DND-41 (cell line): ENCODE measurements around the gene SOX13.

Source experiments
- ATAC-seq: fragments of 200-7000 bp; cut with Tn5 transposase; 3 replicates; pipeline ENCODE4 v1.9.1; 2021; ENCODE audit warnings: low read depth; ENCODE audit not compliant: insufficient read depth
- DNase-seq: peaks from one replicate; pipeline ENCODE4 v3.0.0-alpha.2; 2020
- H2AFZ ChIP-seq: 2 replicates; pipeline ENCODE4 v1.6.0; 2012; ENCODE audit warnings: low read depth, low read length
- H3K27ac ChIP-seq: 2 replicates; pipeline ENCODE4 v1.5.1; 2012; ENCODE audit warnings: low read length, inconsistent platforms
- H3K27me3 ChIP-seq: fragments of 200-600 bp; sonication (generic); 2 replicates; pipeline ENCODE4 v1.6.0; 2012; ENCODE audit warnings: low read length, mild to moderate bottlenecking, inconsistent platforms; ENCODE audit not compliant: insufficient read depth, poor library complexity
- H3K36me3 ChIP-seq: 2 replicates; pipeline ENCODE4 v1.5.1; 2012; ENCODE audit warnings: low read length, inconsistent platforms; ENCODE audit not compliant: insufficient read depth
- H3K4me1 ChIP-seq: 2 replicates; pipeline ENCODE4 v1.5.1; 2012; ENCODE audit warnings: mild to moderate bottlenecking, low read length; ENCODE audit not compliant: insufficient read depth
- H3K4me2 ChIP-seq: 2 replicates; pipeline ENCODE4 v1.6.0; 2012; ENCODE audit warnings: mild to moderate bottlenecking, moderate library complexity, low read length, inconsistent platforms; ENCODE audit not compliant: insufficient read depth
- H3K4me3 ChIP-seq, 2 experiments: fragments of 200-600 bp in 1 of 2; shearing (Covaris generic) in 1 of 2; 2 replicates each; pipeline ENCODE4 v1.5.1; 2012 to 2016; ENCODE audit warnings: inconsistent platforms in 2 of 2, low read length in 2 of 2, mild to moderate bottlenecking in 2 of 2, low read depth in 1 of 2, moderate library complexity in 1 of 2
- H3K79me2 ChIP-seq: 2 replicates; pipeline ENCODE4 v1.6.0; 2012; ENCODE audit warnings: low read length, inconsistent platforms; ENCODE audit not compliant: insufficient read depth
- H3K9ac ChIP-seq: 2 replicates; pipeline ENCODE4 v1.6.0; 2012; ENCODE audit warnings: low read depth, mild to moderate bottlenecking, inconsistent platforms, low read length, moderate library complexity
- H3K9me3 ChIP-seq: 2 replicates; pipeline ENCODE4 v1.5.1; 2012; ENCODE audit warnings: low read length, moderate library complexity, mild to moderate bottlenecking, inconsistent platforms; ENCODE audit not compliant: insufficient read depth, severe bottlenecking
- H4K20me1 ChIP-seq: 2 replicates; pipeline ENCODE4 v1.6.0; 2012; ENCODE audit warnings: low read length; ENCODE audit not compliant: insufficient read depth
- CTCF ChIP-seq: IDR thresholded peaks from 2 replicates; pipeline ENCODE4 v1.5.1; 2012; ENCODE audit warnings: borderline replicate concordance, low read length, moderate library complexity, mild to moderate bottlenecking; ENCODE audit not compliant: poor library complexity, severe bottlenecking; ENCODE audit errors: extremely low read depth
- EZH2 ChIP-seq: IDR thresholded peaks from 3 replicates; pipeline ENCODE4 v1.6.1; 2012; ENCODE audit warnings: borderline replicate concordance, low read depth, mild to moderate bottlenecking, moderate library complexity, low read length, inconsistent platforms; ENCODE audit not compliant: severe bottlenecking

Gene SOX13

GRCh38 chr1:204132718-204133117 lies 59.8 kb downstream of the SOX13 start:
- TF ChIP-seq EZH2 = no peak
- TF ChIP-seq CTCF = no peak
- H3K27me3 ChIP-seq = peaks cover 3% of the 10 kb centered on the region

GRCh38 chr1:204134103-204134502 lies 61.2 kb downstream of the SOX13 start:
- TF ChIP-seq EZH2 (no peak), CTCF (no peak)
- Histone ChIP-seq H2AFZ (no peak overlapping the region), H3K4me2 (no peak overlapping the region), H3K9ac (no peak overlapping the region), H3K79me2 (no peaks in the 10 kb centered on the region), H3K4me1 (no peaks in the 10 kb centered on the region), H3K27ac (no peak overlapping the region), H3K4me3 (no peak overlapping the region), H3K36me3 (no peaks in the 10 kb centered on the region), H4K20me1 (no peaks in the 10 kb centered on the region), H3K27me3 (peaks cover 3% of the 10 kb centered on the region), H3K9me3 (no peaks in the 10 kb centered on the region)
- no peak for DNase-seq
- no peak for ATAC-seq

More at GRCh38 chr1:204132718-204133117, 59.8 kb downstream of the SOX13 start:
- DNase-seq = no peak
- Histone ChIP-seq H3K27ac (no peak overlapping the region), H3K4me1 (peaks cover 4% of the 10 kb centered on the region), H3K36me3 (no peaks in the 10 kb centered on the region), H3K9me3 (no peaks in the 10 kb centered on the region), H3K79me2 (no peaks in the 10 kb centered on the region), H2AFZ (no peak overlapping the region), H4K20me1 (no peaks in the 10 kb centered on the region), H3K4me2 (no peak overlapping the region), H3K9ac (no peak overlapping the region), H3K4me3 (no peak overlapping the region)
- no peak for ATAC-seq

GRCh38 chr1:204136814-204137213 lies 63.9 kb downstream of the SOX13 start:
- TF ChIP-seq EZH2 (no peak), CTCF (no peak)
- Histone ChIP-seq H4K20me1 (no peaks in the 10 kb centered on the region), H3K27me3 (peaks cover 3% of the 10 kb centered on the region), H3K4me3 (no peak overlapping the region), H2AFZ (no peak overlapping the region), H3K9me3 (no peaks in the 10 kb centered on the region), H3K27ac (no peak overlapping the region), H3K36me3 (no peaks in the 10 kb centered on the region), H3K4me1 (no peaks in the 10 kb centered on the region), H3K4me2 (no peak overlapping the region), H3K79me2 (no peaks in the 10 kb centered on the region), H3K9ac (no peak overlapping the region)
- ATAC-seq (no peak), DNase-seq (no peak)

- H3K36me3 ChIP-seq = no peaks in the 10 kb centered on the region
- ATAC-seq = no peak
- peaks cover 3% of the 10 kb centered on the region for H3K27me3 ChIP-seq
- no peak for TF ChIP-seq EZH2
- no peak for TF ChIP-seq CTCF
- H3K27ac ChIP-seq = no peak overlapping the region
- H3K79me2 ChIP-seq = no peaks in the 10 kb centered on the region
- no peak overlapping the region for H3K4me2 ChIP-seq
- no peak overlapping the region for H2AFZ ChIP-seq
- DNase-seq = no peak
- H3K4me1 ChIP-seq = no peaks in the 10 kb centered on the region
- no peaks in the 10 kb centered on the region for H3K9me3 ChIP-seq
- no peaks in the 10 kb centered on the region for H4K20me1 ChIP-seq
- H3K4me3 ChIP-seq = no peak overlapping the region
- no peak overlapping the region for H3K9ac ChIP-seq
Measured at GRCh38 chr1:204139088-204139487, 66.2 kb downstream of the SOX13 start.
